ENCODE results near the gene TPRG1L.

Gene TPRG1L

DNA sequence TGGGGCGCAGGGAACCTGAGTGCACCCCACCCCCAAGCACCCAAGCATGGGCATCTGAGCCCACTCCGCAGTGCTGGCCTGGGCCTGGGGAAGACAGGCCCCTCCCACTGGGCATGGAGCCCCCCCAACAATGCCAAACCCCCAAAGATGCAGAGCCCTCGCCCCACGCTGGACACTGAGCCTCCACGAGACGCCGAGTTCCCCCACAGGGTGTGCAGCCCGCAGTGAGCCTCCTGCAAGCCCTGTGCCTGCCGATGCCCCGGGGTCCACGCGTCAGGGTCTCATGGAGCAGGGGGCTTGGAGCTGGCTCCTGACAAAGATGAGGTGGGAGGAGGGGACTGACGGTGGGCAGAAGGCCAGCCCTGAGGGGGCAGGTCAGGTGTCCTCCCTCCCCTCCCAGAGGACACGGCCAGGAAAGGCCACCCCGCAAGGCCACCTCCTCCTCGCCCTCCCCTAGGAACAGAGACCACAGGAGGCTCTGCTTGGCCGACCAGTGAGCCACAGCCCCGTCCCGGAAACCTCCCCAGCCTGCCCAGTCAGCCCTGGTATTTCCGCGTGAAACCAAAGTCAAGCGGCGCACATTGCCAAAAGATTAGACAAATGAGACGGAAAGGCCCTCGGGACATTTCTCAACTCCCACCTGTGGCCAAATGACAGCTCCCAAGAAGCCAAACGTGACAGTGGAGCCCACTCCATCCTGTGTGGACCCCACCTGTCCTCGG is 46.9 kb upstream of the TPRG1L start:
- Histone ChIP-seq H3K27me3 (ENCODE audit: insufficient read depth, low read length) (no peaks in the 10 kb centered on the region), H2BK120ac (ENCODE audit: insufficient read depth, low read length, poor library complexity) (no peak overlapping the region), H2AFZ (ENCODE audit: insufficient read depth, low read length, poor library complexity) (no peak overlapping the region), H4K91ac (ENCODE audit: low read depth, low read length) (no peak overlapping the region), H4K8ac (ENCODE audit: low read depth, low read length) (no peak overlapping the region), H3K4me1 (ENCODE audit: control insufficient read depth in 1 of 2, insufficient read depth in 2 of 2, low read length in 2 of 2) (no peaks in the 10 kb centered on the region), H2BK5ac (ENCODE audit: low read depth, low read length, poor library complexity) (no peak overlapping the region), H3K27ac (ENCODE audit: low read depth, low read length) (no peak overlapping the region), H3K9me3 (ENCODE audit: insufficient read depth, low read depth, low read length) (peaks cover 17% of the 10 kb centered on the region), H3K36me3 (ENCODE audit: control insufficient read depth in 1 of 2, insufficient read depth in 2 of 2, low read length in 2 of 2) (no peaks in the 10 kb centered on the region), H3K4ac (ENCODE audit: low read depth, low read length) (no peak overlapping the region), H3K4me2 (ENCODE audit: low read length) (no peak overlapping the region), H3K23ac (ENCODE audit: low read length) (no peak overlapping the region), H3K9ac (ENCODE audit: low read length) (no peak overlapping the region), H2BK12ac (ENCODE audit: low read length) (no peak overlapping the region), H3K4me3 (ENCODE audit: low read depth, low read length) (no peak overlapping the region), H3K18ac (ENCODE audit: low read length) (no peak overlapping the region), H3K14ac (ENCODE audit: low read length) (no peak overlapping the region), H3K79me1 (ENCODE audit: low read length) (no peaks in the 10 kb centered on the region), H4K12ac (ENCODE audit: low read depth, low read length) (no peak overlapping the region), H3K79me2 (ENCODE audit: control insufficient read depth, insufficient read depth, low read length, poor library complexity) (no peaks in the 10 kb centered on the region), H2AK5ac (ENCODE audit: low read length) (no peak overlapping the region)
- WGBS (ENCODE audit: extremely low coverage, insufficient coverage, insufficient read length): no CpG with 5 or more reads among the region's 27 CpGs
- peak in 1 of 2 donors; percentile 12 for DNase-seq

DNA sequence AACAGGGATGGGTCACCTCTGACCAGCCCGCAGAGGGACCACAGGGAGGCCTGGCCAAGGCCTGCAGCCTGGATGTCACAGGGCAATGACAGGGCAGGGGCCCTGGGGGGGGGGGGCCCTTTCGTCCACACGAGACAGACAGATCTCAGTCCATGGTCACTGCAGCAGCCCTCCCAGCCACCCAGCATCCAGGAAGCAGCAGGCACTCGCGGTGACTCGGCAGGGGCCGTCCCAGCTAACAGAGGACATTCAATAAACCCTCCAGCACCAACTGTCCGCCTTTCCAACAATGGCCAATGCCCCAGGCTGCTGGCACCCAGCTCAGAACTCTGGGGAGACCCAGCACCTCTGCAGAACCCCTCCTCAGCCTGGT is 46.4 kb upstream of the TPRG1L start:
- Histone ChIP-seq H4K12ac (ENCODE audit: low read depth, low read length) (no peak overlapping the region), H3K27ac (ENCODE audit: low read depth, low read length) (no peak overlapping the region), H2BK5ac (ENCODE audit: low read depth, low read length, poor library complexity) (no peak overlapping the region), H2BK120ac (ENCODE audit: insufficient read depth, low read length, poor library complexity) (no peak overlapping the region), H2AK5ac (ENCODE audit: low read length) (no peak overlapping the region), H3K4ac (ENCODE audit: low read depth, low read length) (no peak overlapping the region), H4K8ac (ENCODE audit: low read depth, low read length) (no peak overlapping the region), H3K4me3 (ENCODE audit: low read depth, low read length) (no peak overlapping the region), H3K23ac (ENCODE audit: low read length) (no peak overlapping the region), H3K14ac (ENCODE audit: low read length) (no peak overlapping the region), H4K91ac (ENCODE audit: low read depth, low read length) (no peak overlapping the region), H3K79me1 (ENCODE audit: low read length) (no peaks in the 10 kb centered on the region), H3K79me2 (ENCODE audit: control insufficient read depth, insufficient read depth, low read length, poor library complexity) (no peaks in the 10 kb centered on the region), H2BK12ac (ENCODE audit: low read length) (no peak overlapping the region), H3K9ac (ENCODE audit: low read length) (no peak overlapping the region), H3K9me3 (ENCODE audit: insufficient read depth, low read depth, low read length) (peaks cover 19% of the 10 kb centered on the region), H2AFZ (ENCODE audit: insufficient read depth, low read length, poor library complexity) (no peak overlapping the region), H3K18ac (ENCODE audit: low read length) (no peak overlapping the region), H3K4me1 (ENCODE audit: control insufficient read depth in 1 of 2, insufficient read depth in 2 of 2, low read length in 2 of 2) (no peaks in the 10 kb centered on the region), H3K4me2 (ENCODE audit: low read length) (no peak overlapping the region), H3K27me3 (ENCODE audit: insufficient read depth, low read length) (no peaks in the 10 kb centered on the region), H3K36me3 (ENCODE audit: control insufficient read depth in 1 of 2, insufficient read depth in 2 of 2, low read length in 2 of 2) (no peaks in the 10 kb centered on the region)
- WGBS (ENCODE audit: extremely low coverage, insufficient coverage, insufficient read length): no CpG with 5 or more reads among the region's 8 CpGs
- no peak for DNase-seq

DNA sequence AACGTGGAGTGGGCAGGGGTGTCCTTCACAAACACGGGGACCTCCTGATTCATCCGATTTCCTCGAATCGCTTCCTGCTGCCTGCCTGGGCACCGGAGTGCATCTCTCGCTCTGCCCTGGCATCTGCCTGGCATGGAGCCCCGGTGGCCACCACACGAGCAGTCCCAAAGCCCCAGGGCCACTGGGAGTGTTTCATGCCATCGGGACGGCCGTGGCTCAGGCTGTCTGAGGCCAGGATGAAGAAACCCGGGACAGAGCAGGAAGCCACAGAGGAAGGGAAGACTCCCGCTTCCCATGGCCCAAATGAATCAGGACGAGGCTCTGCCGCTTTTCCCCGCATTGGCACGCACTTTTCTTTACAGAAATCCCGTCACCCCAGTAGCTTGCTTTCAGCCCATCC is 45.9 kb upstream of the TPRG1L start:
- H3K27me3 ChIP-seq (ENCODE audit: insufficient read depth, low read length): no peaks in the 10 kb centered on the region
- H3K18ac ChIP-seq (ENCODE audit: low read length): no peak overlapping the region
- no peak overlapping the region for H3K4me3 ChIP-seq (ENCODE audit: low read depth, low read length)
- no peak overlapping the region for H3K23ac ChIP-seq (ENCODE audit: low read length)
- H3K14ac ChIP-seq (ENCODE audit: low read length): no peak overlapping the region
- H3K79me1 ChIP-seq (ENCODE audit: low read length): no peaks in the 10 kb centered on the region
- H3K4me1 ChIP-seq (ENCODE audit: control insufficient read depth in 1 of 2, insufficient read depth in 2 of 2, low read length in 2 of 2): no peaks in the 10 kb centered on the region
- H4K12ac ChIP-seq (ENCODE audit: low read depth, low read length): no peak overlapping the region
- no peak overlapping the region for H2BK12ac ChIP-seq (ENCODE audit: low read length)
- no peak overlapping the region for H2BK120ac ChIP-seq (ENCODE audit: insufficient read depth, low read length, poor library complexity)
- no peak overlapping the region for H3K4me2 ChIP-seq (ENCODE audit: low read length)
- H3K9me3 ChIP-seq (ENCODE audit: insufficient read depth, low read depth, low read length): peaks cover 21% of the 10 kb centered on the region
- H3K79me2 ChIP-seq (ENCODE audit: control insufficient read depth, insufficient read depth, low read length, poor library complexity): no peaks in the 10 kb centered on the region
- DNase-seq: no peak
- H3K36me3 ChIP-seq (ENCODE audit: control insufficient read depth in 1 of 2, insufficient read depth in 2 of 2, low read length in 2 of 2): no peaks in the 10 kb centered on the region
- H4K8ac ChIP-seq (ENCODE audit: low read depth, low read length): no peak overlapping the region
- no peak overlapping the region for H3K9ac ChIP-seq (ENCODE audit: low read length)
- no peak overlapping the region for H2AFZ ChIP-seq (ENCODE audit: insufficient read depth, low read length, poor library complexity)
- WGBS (ENCODE audit: extremely low coverage, insufficient coverage, insufficient read length): no CpG with 5 or more reads among the region's 19 CpGs
- no peak overlapping the region for H4K91ac ChIP-seq (ENCODE audit: low read depth, low read length)
- no peak overlapping the region for H3K4ac ChIP-seq (ENCODE audit: low read depth, low read length)
- H2BK5ac ChIP-seq (ENCODE audit: low read depth, low read length, poor library complexity): no peak overlapping the region
- H3K27ac ChIP-seq (ENCODE audit: low read depth, low read length): no peak overlapping the region
- H2AK5ac ChIP-seq (ENCODE audit: low read length): no peak overlapping the region

DNA sequence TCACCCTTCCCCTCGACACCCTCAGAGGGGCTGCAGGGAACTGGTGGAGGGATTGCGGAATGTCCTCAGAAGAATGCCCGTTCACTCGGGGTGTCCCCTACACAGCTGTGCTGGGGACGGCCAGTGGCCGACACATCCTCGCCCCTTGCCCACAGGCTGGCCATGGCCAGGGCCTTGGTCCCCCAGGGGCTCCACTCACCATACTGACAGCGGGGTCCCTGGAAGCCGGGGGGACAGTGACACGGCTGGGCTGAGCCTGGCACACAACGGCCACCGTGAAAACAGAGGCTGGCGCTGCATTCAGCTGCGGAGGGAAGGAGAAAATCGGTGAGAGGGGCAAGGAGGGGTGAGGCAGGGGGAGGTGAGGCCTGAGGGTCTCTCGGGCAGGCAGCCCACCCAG is 45.2 kb upstream of the TPRG1L start:
- no CpG with 5 or more reads among the region's 16 CpGs for WGBS (ENCODE audit: extremely low coverage, insufficient coverage, insufficient read length)
- Histone ChIP-seq H4K91ac (ENCODE audit: low read depth, low read length) (no peak overlapping the region), H2AFZ (ENCODE audit: insufficient read depth, low read length, poor library complexity) (no peak overlapping the region), H2BK120ac (ENCODE audit: insufficient read depth, low read length, poor library complexity) (no peak overlapping the region), H2BK12ac (ENCODE audit: low read length) (no peak overlapping the region), H3K14ac (ENCODE audit: low read length) (no peak overlapping the region), H3K27ac (ENCODE audit: low read depth, low read length) (no peak overlapping the region), H3K79me2 (ENCODE audit: control insufficient read depth, insufficient read depth, low read length, poor library complexity) (no peaks in the 10 kb centered on the region), H3K27me3 (ENCODE audit: insufficient read depth, low read length) (no peaks in the 10 kb centered on the region), H2BK5ac (ENCODE audit: low read depth, low read length, poor library complexity) (no peak overlapping the region), H3K4me3 (ENCODE audit: low read depth, low read length) (no peak overlapping the region), H3K4me2 (ENCODE audit: low read length) (no peak overlapping the region), H3K23ac (ENCODE audit: low read length) (no peak overlapping the region), H4K12ac (ENCODE audit: low read depth, low read length) (no peak overlapping the region), H4K8ac (ENCODE audit: low read depth, low read length) (no peak overlapping the region), H3K79me1 (ENCODE audit: low read length) (no peaks in the 10 kb centered on the region), H3K18ac (ENCODE audit: low read length) (no peak overlapping the region), H3K36me3 (ENCODE audit: control insufficient read depth in 1 of 2, insufficient read depth in 2 of 2, low read length in 2 of 2) (no peaks in the 10 kb centered on the region), H3K9me3 (ENCODE audit: insufficient read depth, low read depth, low read length) (peaks cover 23% of the 10 kb centered on the region), H2AK5ac (ENCODE audit: low read length) (no peak overlapping the region), H3K4me1 (ENCODE audit: control insufficient read depth in 1 of 2, insufficient read depth in 2 of 2, low read length in 2 of 2) (no peaks in the 10 kb centered on the region), H3K9ac (ENCODE audit: low read length) (no peak overlapping the region), H3K4ac (ENCODE audit: low read depth, low read length) (no peak overlapping the region)
- DNase-seq: no peak
